ENCODE data around the gene NOS1AP. TPM values are rescaled to one million over a fixed set of nuclear protein-coding genes. Genes with fewer than 3 reads are reported as not detected.

NOS1AP gene
- total RNA-seq, 1 experiment from 2014 or later = 14.7 TPM

GRCh38 chr1:162094723-162095122 is 25.2 kb downstream of the NOS1AP start:
- Mint-ChIP-seq H3K4me1 (peaks cover 40% of the 10 kb centered on the region), H3K36me3 (no peaks in the 10 kb centered on the region), H3K27ac (no peak overlapping the region), H3K27me3 (ENCODE audit: low read depth) (peaks cover 36% of the 10 kb centered on the region), H3K9me3 (no peaks in the 10 kb centered on the region; the same call in 1 of the 2 replicates), H3K4me3 (no peak overlapping the region)
- ChIA-PET POLR2A (interaction anchor here (0.5 kb wide), 1 partner anchor 135 kb away, joined by 3 read pairs; no protein-coding TSS in a partner anchor), CTCF (no interaction called here)
- TF ChIP-seq JUN (CRISPR knock-in tag; IDR thresholded peaks at IDR 0.05) (no peak), AR (CRISPR knock-in tag; IDR thresholded peaks at IDR 0.05) (no peak), CDX4 (CRISPR knock-in tag; IDR thresholded peaks at IDR 0.05; ENCODE audit: borderline replicate concordance) (no peak), HMGXB4 (CRISPR knock-in tag; IDR thresholded peaks at IDR 0.05) (no peak), GRHL2 (CRISPR knock-in tag; IDR thresholded peaks at IDR 0.05; ENCODE audit: insufficient replicate concordance, severe bottlenecking) (no peak), ATF3 (CRISPR knock-in tag; conservative IDR thresholded peaks at IDR 0.05) (no peak), FOXJ3 (CRISPR knock-in tag; IDR thresholded peaks at IDR 0.05; ENCODE audit: borderline replicate concordance) (no peak), IRF2 (CRISPR knock-in tag; IDR thresholded peaks at IDR 0.05; ENCODE audit: borderline replicate concordance, low read depth) (no peak), ZNF138 (CRISPR knock-in tag; conservative IDR thresholded peaks at IDR 0.05) (no peak), TEAD4 (CRISPR knock-in tag; IDR thresholded peaks at IDR 0.05) (no peak), MXD4 (CRISPR knock-in tag; IDR thresholded peaks at IDR 0.05; ENCODE audit: borderline replicate concordance) (no peak), NFYB (CRISPR knock-in tag; conservative IDR thresholded peaks at IDR 0.05; ENCODE audit: low read depth) (no peak), SP1 (CRISPR knock-in tag; conservative IDR thresholded peaks at IDR 0.05) (no peak), ZNF671 (CRISPR knock-in tag; IDR thresholded peaks at IDR 0.05) (no peak), IRF1 (CRISPR knock-in tag; IDR thresholded peaks at IDR 0.05) (no peak), GTF2I (CRISPR knock-in tag; conservative IDR thresholded peaks at IDR 0.05) (no peak)
- ATAC-seq (no peak), DNase-seq (ENCODE audit: low spot score) (no peak)

- Mint-ChIP-seq H3K4me1 (peaks cover 3% of the 10 kb centered on the region), H3K4me3 (no peak overlapping the region), H3K36me3 (peaks cover 18% of the 10 kb centered on the region), H3K27ac (no peak overlapping the region), H3K27me3 (ENCODE audit: low read depth) (no peaks in the 10 kb centered on the region), H3K9me3 (peaks cover 21% of the 10 kb centered on the region)
- POLR2A ChIA-PET = no interaction called here
- ATAC-seq (no peak), DNase-seq (ENCODE audit: low spot score) (no peak)
- TF ChIP-seq PRRX2 (CRISPR knock-in tag; IDR thresholded peaks at IDR 0.05) (no peak), ZNF423 (CRISPR knock-in tag; IDR thresholded peaks at IDR 0.05) (no peak), ZSCAN18 (CRISPR knock-in tag; IDR thresholded peaks at IDR 0.05) (no peak), ZBTB21 (CRISPR knock-in tag; IDR thresholded peaks at IDR 0.05; ENCODE audit: borderline replicate concordance) (no peak), IRF2 (CRISPR knock-in tag; IDR thresholded peaks at IDR 0.05; ENCODE audit: borderline replicate concordance, low read depth) (no peak), CBFB (CRISPR knock-in tag; IDR thresholded peaks at IDR 0.05; ENCODE audit: low read depth) (no peak), OVOL2 (CRISPR knock-in tag; IDR thresholded peaks at IDR 0.05; ENCODE audit: borderline replicate concordance) (no peak), KAT7 (CRISPR knock-in tag; IDR thresholded peaks at IDR 0.05; ENCODE audit: borderline replicate concordance) (no peak), MXD4 (CRISPR knock-in tag; IDR thresholded peaks at IDR 0.05; ENCODE audit: borderline replicate concordance) (no peak), ZNF138 (CRISPR knock-in tag; conservative IDR thresholded peaks at IDR 0.05) (no peak), FOXK1 (CRISPR knock-in tag; IDR thresholded peaks at IDR 0.05) (no peak), TCF7 (CRISPR knock-in tag; IDR thresholded peaks at IDR 0.05; ENCODE audit: low read depth) (no peak), ZBTB43 (CRISPR knock-in tag; IDR thresholded peaks at IDR 0.05) (no peak), ZNF219 (CRISPR knock-in tag; IDR thresholded peaks at IDR 0.05; ENCODE audit: borderline replicate concordance) (no peak), ZNF317 (CRISPR knock-in tag; IDR thresholded peaks at IDR 0.05; ENCODE audit: borderline replicate concordance, low read depth) (no peak)
- CTCF ChIA-PET = no interaction called here
Measured at GRCh38 chr1:162107911-162108310, 38.4 kb downstream of the NOS1AP start.

All from WTC11 (cell line).